Stimulated activated CD8-positive, alpha-beta memory T cell treated with anti-CD3 and anti-CD28 coated beads, Interleukin-7, amount 100 ng/mL, for 24 hours (primary cell): ENCODE data around the gene MAP7.
"Not testable (repeated sequence)": the region's sequence is repeated elsewhere in the genome, so short reads cannot be mapped to it uniquely, and the experiment has no call there.

Experiments used
- DNase-seq: peaks from one replicate; pipeline ENCODE4 v3.0.0-alpha.2; 2020; ENCODE audit warnings: low read depth

MAP7 gene

GRCh38 chr6:136503303-136504029, 46.8 kb downstream of the MAP7 start:
- DNase-seq, result no peak

- DNase-seq, result no peak
Measured at GRCh38 chr6:136502786-136503185, 47.4 kb downstream of the MAP7 start.

- DNase-seq, result no peak
Measured at GRCh38 chr6:136501514-136501913, 48.7 kb downstream of the MAP7 start.

- no peak for DNase-seq
Measured at GRCh38 chr6:136501096-136501495, 49.1 kb downstream of the MAP7 start.

- no peak for DNase-seq
Measured at GRCh38 chr6:136500414-136500813, 49.8 kb downstream of the MAP7 start.

- no peak for DNase-seq
Measured at GRCh38 chr6:136499370-136499769, 50.9 kb downstream of the MAP7 start.

- not testable (repeated sequence) for DNase-seq
Measured at GRCh38 chr6:136496449-136496848, 53.8 kb downstream of the MAP7 start.

GRCh38 chr6:136494710-136495109, 55.5 kb downstream of the MAP7 start:
- DNase-seq, result no peak

- DNase-seq, result no peak
Measured at GRCh38 chr6:136494059-136494458, 56.2 kb downstream of the MAP7 start.

- no peak for DNase-seq
Measured at GRCh38 chr6:136492409-136492808, 57.8 kb downstream of the MAP7 start.

- no peak for DNase-seq
Measured at GRCh38 chr6:136491754-136492153, 58.5 kb downstream of the MAP7 start.

GRCh38 chr6:136491251-136491650, 59.0 kb downstream of the MAP7 start:
- DNase-seq, result no peak

GRCh38 chr6:136489689-136490033, 60.6 kb downstream of the MAP7 start:
- not testable (repeated sequence) for DNase-seq

- no peak for DNase-seq
Measured at GRCh38 chr6:136487759-136488425, 62.3 kb downstream of the MAP7 start.

- no peak for DNase-seq
Measured at GRCh38 chr6:136486357-136486756, 63.9 kb downstream of the MAP7 start.

GRCh38 chr6:136483906-136484305, 66.3 kb downstream of the MAP7 start:
- no peak for DNase-seq

GRCh38 chr6:136483005-136483404, 67.2 kb downstream of the MAP7 start:
- DNase-seq, result not testable (repeated sequence)

- no peak for DNase-seq
Measured at GRCh38 chr6:136477548-136477947, 72.7 kb downstream of the MAP7 start.

GRCh38 chr6:136475686-136476085, 74.5 kb downstream of the MAP7 start:
- no peak for DNase-seq

- no peak for DNase-seq
Measured at GRCh38 chr6:136474241-136474640, 76.0 kb downstream of the MAP7 start.

GRCh38 chr6:136471922-136472321, 78.3 kb downstream of the MAP7 start:
- no peak for DNase-seq

- DNase-seq, result no peak
Measured at GRCh38 chr6:136471372-136471771, 78.8 kb downstream of the MAP7 start.

- DNase-seq, result no peak
Measured at GRCh38 chr6:136470044-136470443, 80.2 kb downstream of the MAP7 start.

GRCh38 chr6:136469154-136469553, 81.1 kb downstream of the MAP7 start:
- no peak for DNase-seq
